NCI-H82 treated with DMSO at 0.1 percent for 48 hours (cell line): ENCODE data around the gene OR4S1.
"Not testable (repeated sequence)": the region's sequence is repeated elsewhere in the genome, so short reads cannot be mapped to it uniquely, and the experiment has no call there.

Source experiments
- DNase-seq: peaks from one replicate; lab custom pipeline; 2025; ENCODE audit not compliant: unreplicated experiment; lab: John Stamatoyannopoulos, UW

The OR4S1 gene, protein sequence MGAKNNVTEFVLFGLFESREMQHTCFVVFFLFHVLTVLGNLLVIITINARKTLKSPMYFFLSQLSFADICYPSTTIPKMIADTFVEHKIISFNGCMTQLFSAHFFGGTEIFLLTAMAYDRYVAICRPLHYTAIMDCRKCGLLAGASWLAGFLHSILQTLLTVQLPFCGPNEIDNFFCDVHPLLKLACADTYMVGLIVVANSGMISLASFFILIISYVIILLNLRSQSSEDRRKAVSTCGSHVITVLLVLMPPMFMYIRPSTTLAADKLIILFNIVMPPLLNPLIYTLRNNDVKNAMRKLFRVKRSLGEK

DNA sequence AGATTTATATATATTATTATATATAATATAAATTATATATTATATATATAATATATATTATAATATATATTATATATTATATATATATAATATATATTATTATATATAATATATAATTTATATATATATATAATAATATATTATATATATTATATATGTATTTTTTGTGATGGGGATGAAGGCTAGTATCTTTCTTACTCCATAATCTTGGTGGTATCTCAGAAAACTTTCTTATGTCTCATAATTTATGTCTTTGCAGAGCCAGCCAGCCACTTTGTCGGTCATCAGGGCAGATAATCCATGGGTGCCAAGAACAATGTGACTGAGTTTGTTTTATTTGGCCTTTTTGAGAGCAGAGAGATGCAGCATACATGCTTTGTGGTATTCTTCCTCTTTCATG lies at the start of gene OR4S1:
OR4S1 (plus strand) TSS at position 301 of the 400 bp plus-strand sequence; CDS start at position 301, 0 bp downstream.
- DNase-seq: no peak

GRCh38 chr11:48261600-48261999 lies 44.4 kb upstream of the OR4S1 start:
- DNase-seq: no peak

DNA sequence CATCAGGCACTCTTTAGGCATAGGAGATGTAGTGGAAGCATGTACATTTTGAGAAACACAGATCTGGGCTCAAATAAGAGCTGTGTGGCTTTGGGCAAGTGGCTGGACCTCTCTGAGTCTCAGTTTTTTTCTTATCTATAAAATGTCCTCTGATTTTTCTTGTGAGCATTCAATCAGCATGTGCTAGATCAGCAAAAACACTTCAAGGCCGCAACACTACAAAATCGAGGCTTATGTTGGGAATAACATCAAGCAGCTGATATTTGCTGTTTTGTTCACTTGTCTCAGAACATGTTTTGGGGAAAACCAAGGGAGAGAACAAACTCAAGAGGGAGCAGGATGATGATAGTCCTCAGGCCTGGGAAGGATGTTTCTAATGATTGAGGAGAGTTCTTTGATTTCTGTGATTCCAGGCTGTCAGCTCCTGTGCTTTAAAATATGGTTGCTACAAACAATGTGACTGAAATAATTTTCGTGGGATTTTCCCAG lies 42.6 kb upstream of the OR4S1 start, which contains the start of gene OR4X1:
OR4X1 (plus strand) TSS at position 439 of the 489 bp plus-strand sequence; CDS start at position 439, 0 bp downstream.
- no peak for DNase-seq

DNA sequence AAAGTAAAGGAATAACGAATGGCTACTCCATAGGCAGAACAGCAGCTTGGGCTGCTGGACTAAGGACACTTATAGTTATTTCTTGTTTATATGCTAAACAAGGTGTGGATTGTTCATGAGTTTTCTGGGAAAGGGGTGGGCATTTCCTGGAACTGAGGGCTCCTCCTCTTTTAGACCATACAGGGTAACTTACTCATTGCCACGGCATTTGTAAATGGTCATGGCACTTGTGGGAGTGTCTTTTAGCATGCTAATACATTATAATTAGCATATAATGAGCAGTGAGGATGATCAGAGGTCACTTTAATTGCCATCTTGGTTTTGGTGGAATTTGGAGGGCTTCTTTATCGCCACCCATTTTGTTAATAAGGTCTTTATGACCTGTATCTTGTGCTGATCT lies 35.4 kb upstream of the OR4S1 start:
- DNase-seq: no peak

- no peak for DNase-seq
Measured at GRCh38 chr11:48272606-48273005, 33.4 kb upstream of the OR4S1 start.

- DNase-seq: peak; percentile 6
Measured at GRCh38 chr11:48307760-48308386, 1.9 kb downstream of the OR4S1 start.

- not testable (repeated sequence) for DNase-seq
Measured at GRCh38 chr11:48313590-48313989, 7.6 kb downstream of the OR4S1 start.

DNA sequence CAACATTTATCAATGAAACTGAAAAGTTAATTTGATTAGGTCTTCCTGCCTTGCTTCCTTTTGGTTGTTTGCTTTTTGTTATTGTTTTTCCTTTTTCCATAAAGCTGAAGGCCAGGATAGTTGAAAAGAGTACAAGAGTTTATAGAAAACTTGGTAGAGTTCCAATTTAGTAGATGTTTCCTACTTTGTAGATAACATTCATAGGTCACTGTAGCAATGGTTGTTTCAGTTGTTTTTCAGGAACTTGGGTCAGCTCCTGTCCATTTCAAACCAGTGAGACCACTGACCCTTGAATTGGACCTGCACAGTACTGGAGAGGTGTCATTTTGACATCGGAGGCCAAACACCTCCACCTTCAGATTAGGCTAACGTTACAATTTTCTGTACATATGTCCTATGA lies 13.8 kb downstream of the OR4S1 start:
- not testable (repeated sequence) for DNase-seq

GRCh38 chr11:48324620-48325019 lies 18.6 kb downstream of the OR4S1 start, which contains the start of gene OR4C3:
OR4C3 (plus strand) TSS chr11:48324920; CDS start chr11:48325022, 102 bp downstream.
- DNase-seq: not testable (repeated sequence)

DNA sequence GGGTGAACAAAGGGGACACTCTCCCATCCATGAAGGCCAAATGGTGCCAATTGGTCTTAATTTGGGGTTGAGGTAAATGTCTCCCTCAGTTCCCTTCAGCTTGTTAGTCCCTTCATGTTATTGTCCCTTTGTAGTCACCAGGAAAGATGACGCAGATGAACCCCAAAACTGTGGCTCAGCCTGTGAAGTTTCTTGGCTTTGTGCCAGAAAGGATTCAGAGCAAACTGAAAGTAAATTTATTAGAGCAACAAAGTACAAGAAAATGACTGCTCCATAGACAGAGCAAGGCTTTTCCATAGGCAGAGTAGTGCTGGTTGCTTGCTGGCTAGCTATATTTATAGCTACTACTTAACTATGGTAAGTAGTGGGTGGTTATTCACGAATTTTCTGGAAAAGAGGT lies 35.4 kb downstream of the OR4S1 start:
- no peak for DNase-seq

- DNase-seq: not testable (repeated sequence)
Measured at GRCh38 chr11:48342505-48342904, 36.5 kb downstream of the OR4S1 start.

GRCh38 chr11:48346286-48346685 lies 40.3 kb downstream of the OR4S1 start:
- DNase-seq: not testable (repeated sequence)

DNA sequence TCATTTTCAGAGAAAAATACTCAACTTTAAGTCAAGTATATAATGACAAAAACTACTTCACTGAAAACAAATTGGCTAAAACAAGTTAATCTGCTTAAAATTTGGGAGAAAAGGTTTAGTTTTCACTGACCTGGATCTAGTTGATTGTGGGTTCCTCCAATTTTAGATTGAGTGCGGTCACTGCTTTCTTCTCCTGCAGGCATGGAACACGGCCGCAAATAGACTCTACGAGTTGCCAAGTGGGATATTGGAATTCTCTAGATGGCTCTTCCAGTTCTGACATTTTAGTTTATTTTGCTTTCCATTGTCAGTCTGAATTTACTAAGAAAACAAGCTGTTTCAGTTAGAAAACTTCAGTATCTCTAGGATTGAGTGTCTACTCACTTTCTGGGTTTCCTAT lies 48.0 kb downstream of the OR4S1 start:
- DNase-seq: no peak

DNA sequence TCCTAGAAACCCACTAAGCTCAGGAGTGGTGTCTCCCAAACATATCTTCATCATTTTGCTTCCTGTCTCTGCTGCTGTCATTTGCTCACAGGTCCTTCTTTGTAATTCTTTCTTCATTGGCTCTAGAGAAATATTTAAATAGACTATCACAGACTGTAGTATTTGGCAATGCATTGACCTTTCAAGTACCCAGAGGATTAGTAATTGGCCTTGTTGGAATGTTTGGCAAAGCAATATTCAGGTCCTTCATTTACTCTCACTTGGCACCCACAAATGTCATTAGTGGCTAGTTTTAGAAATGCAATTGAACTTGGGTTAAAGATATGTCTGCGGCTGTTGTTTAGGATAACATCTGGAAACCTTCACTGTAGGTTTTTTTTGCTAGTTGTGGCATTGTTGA lies 48.7 kb downstream of the OR4S1 start:
- no peak for DNase-seq
